Renal cortex interstitium (tissue), 11 donors: ENCODE data around the gene AGBL1. TPM values are rescaled to one million over a fixed set of nuclear protein-coding genes. Genes with fewer than 3 reads are reported as not detected.

Source experiments
- DNase-seq, 11 donors: peaks; one replicate each; pipeline ENCODE4 v3.0.0-alpha.2; 2013; ENCODE audit warnings: low read depth in 9 of 11, low spot score in 4 of 11; ENCODE audit errors: extremely low read depth in 1 of 11
- polyA plus RNA-seq, 3 donors: library from polyadenylated mRNA; unstranded; fragments of 120-200 nt; gene quantifications; one replicate each; pipeline ENCODE4 v1.2.1, GENCODE V29; 2013; ENCODE audit not compliant: insufficient read length in 3 of 3

Gene AGBL1
- polyA plus RNA-seq, 3 donors: 0.16 to 0.26 (median 0.17) TPM

- DNase-seq: no peak
These were observed 516.1 kb downstream of the AGBL1 start for GRCh38 chr15:86595741-86596140.

GRCh38 chr15:86603466-86603865 is 523.8 kb downstream of the AGBL1 start:
- no peak for DNase-seq

- no peak for DNase-seq
These were observed 529.0 kb downstream of the AGBL1 start for GRCh38 chr15:86608461-86609205.

- no peak for DNase-seq
These were observed 529.6 kb downstream of the AGBL1 start for GRCh38 chr15:86609275-86609674.

- DNase-seq: no peak
These were observed 530.4 kb downstream of the AGBL1 start for GRCh38 chr15:86610038-86610437.

- DNase-seq: no peak
These were observed 531.9 kb downstream of the AGBL1 start for GRCh38 chr15:86611417-86612040.

- DNase-seq: no peak
These were observed 535.7 kb downstream of the AGBL1 start for GRCh38 chr15:86615411-86615810.

GRCh38 chr15:86615816-86616215 is 536.1 kb downstream of the AGBL1 start:
- DNase-seq: no peak

- DNase-seq: no peak
These were observed 537.1 kb downstream of the AGBL1 start for GRCh38 chr15:86616771-86617170.

GRCh38 chr15:86620157-86620556 is 540.5 kb downstream of the AGBL1 start:
- no peak for DNase-seq

GRCh38 chr15:86620641-86621349 is 541.1 kb downstream of the AGBL1 start:
- peak in 1 of 11 donors; percentile 5 for DNase-seq

GRCh38 chr15:86623236-86623635 is 543.6 kb downstream of the AGBL1 start:
- no peak for DNase-seq

- DNase-seq: peak; percentile 17 to 63 (median 46)
These were observed 544.8 kb downstream of the AGBL1 start for GRCh38 chr15:86624261-86625036.

- DNase-seq: no peak
These were observed 550.0 kb downstream of the AGBL1 start for GRCh38 chr15:86629409-86630356.

GRCh38 chr15:86630946-86631345 is 551.3 kb downstream of the AGBL1 start:
- DNase-seq: no peak

- DNase-seq: no peak
These were observed 554.5 kb downstream of the AGBL1 start for GRCh38 chr15:86634146-86634545.

- no peak for DNase-seq
These were observed 555.4 kb downstream of the AGBL1 start for GRCh38 chr15:86634992-86635638.

GRCh38 chr15:86644339-86644738 is 564.7 kb downstream of the AGBL1 start:
- DNase-seq: no peak
